NB4 (cell line): ENCODE results near the gene LUZP2.

Experiments used
- POLR2A ChIP-seq: IDR thresholded peaks from 2 replicates; pipeline ENCODE4 v1.6.1; 2011; ENCODE audit warnings: mild to moderate bottlenecking; ENCODE audit not compliant: insufficient read length; ENCODE audit errors: extremely low read depth
- TF ChIP-seq, protein P1 (sequence below): IDR thresholded peaks from one replicate; pipeline ENCODE4 v1.5.1; 2012; ENCODE audit warnings: low read depth, low read length

DNA sequence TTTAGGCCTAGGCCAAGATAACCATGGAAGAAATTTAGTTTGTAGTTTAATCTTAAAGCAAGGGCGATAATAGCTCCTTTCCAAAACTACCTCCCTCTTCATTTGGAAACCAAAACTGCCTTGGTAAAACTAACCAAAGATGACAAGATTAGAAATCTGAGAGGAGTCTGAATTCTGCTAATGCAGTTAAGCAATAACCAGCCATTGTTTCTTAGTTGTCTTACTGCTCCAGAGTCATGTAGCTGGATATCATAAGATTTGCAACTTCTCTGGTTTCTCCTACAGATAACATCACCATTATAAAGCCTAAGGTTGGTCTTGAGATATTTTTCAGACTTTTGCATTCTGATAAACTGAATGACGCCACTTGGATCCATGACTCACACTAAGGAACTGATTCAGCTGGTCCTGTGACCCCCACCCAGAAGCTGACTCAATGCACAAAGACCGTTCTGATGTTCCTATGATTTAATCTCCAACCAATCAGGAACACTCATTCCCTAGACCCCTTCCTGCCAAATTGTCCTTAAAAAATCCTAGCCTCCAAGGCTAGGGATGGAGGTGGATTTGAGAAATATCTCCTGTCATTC is 200.8 kb downstream of the LUZP2 start:
- TF ChIP-seq, protein P1, sequence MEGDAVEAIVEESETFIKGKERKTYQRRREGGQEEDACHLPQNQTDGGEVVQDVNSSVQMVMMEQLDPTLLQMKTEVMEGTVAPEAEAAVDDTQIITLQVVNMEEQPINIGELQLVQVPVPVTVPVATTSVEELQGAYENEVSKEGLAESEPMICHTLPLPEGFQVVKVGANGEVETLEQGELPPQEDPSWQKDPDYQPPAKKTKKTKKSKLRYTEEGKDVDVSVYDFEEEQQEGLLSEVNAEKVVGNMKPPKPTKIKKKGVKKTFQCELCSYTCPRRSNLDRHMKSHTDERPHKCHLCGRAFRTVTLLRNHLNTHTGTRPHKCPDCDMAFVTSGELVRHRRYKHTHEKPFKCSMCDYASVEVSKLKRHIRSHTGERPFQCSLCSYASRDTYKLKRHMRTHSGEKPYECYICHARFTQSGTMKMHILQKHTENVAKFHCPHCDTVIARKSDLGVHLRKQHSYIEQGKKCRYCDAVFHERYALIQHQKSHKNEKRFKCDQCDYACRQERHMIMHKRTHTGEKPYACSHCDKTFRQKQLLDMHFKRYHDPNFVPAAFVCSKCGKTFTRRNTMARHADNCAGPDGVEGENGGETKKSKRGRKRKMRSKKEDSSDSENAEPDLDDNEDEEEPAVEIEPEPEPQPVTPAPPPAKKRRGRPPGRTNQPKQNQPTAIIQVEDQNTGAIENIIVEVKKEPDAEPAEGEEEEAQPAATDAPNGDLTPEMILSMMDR: no peak
- no peak for TF ChIP-seq POLR2A
